HAP-1 (cell line): Measurements from ENCODE around the gene BTBD9.
"Not testable (repeated sequence)": the region's sequence is repeated elsewhere in the genome, so short reads cannot be mapped to it uniquely, and the experiment has no call there.

Source experiments
- DNase-seq, 2 experiments: peaks; one replicate each; pipeline ENCODE4 v3.0.0-alpha.2; 2016 to 2020; ENCODE audit warnings: low spot score in 2 of 2
- H3K27me3 ChIP-seq: fragments of 250-450 bp; sonication (Bioruptor Pico); 2 replicates; pipeline ENCODE4 v1.5.1; 2020; ENCODE audit warnings: low read depth, mild to moderate bottlenecking, moderate library complexity
- H3K36me3 ChIP-seq: fragments of 250-450 bp; sonication (Bioruptor Pico); replicated peaks from 2 replicates; pipeline ENCODE4 v1.5.1; 2020; ENCODE audit warnings: mild to moderate bottlenecking
- H3K4me1 ChIP-seq: fragments of 250-450 bp; sonication (Bioruptor Pico); 2 replicates; pipeline ENCODE4 v1.5.1; 2020; ENCODE audit warnings: mild to moderate bottlenecking
- H3K4me3 ChIP-seq: fragments of 250-450 bp; sonication (Bioruptor Pico); 2 replicates; pipeline ENCODE4 v1.5.1; 2020; ENCODE audit warnings: mild to moderate bottlenecking, moderate library complexity
- H3K9me3 ChIP-seq: fragments of 250-450 bp; sonication (Bioruptor Pico); 2 replicates; pipeline ENCODE4 v1.5.1; 2020; ENCODE audit warnings: mild to moderate bottlenecking, moderate library complexity
- in situ Hi-C: fragments of 300-500 bp; cut with MboI; formaldehyde crosslinking; loops from 3 replicates; pipeline ENCODE4 v1.14.3; 2020; ENCODE audit warnings: low sequenced_read_pairs, inconsistent platforms, mixed read lengths

Gene BTBD9

GRCh38 chr6:38636027-38636426 lies 3.7 kb downstream of the BTBD9 start:
- H3K9me3 ChIP-seq = no peaks in the 10 kb centered on the region
- in situ Hi-C loops = no loop called here
- no peak overlapping the region for H3K4me3 ChIP-seq
- no peak for DNase-seq
- no peaks in the 10 kb centered on the region for H3K36me3 ChIP-seq
- peaks cover 9% of the 10 kb centered on the region for H3K4me1 ChIP-seq
- no peaks in the 10 kb centered on the region for H3K27me3 ChIP-seq

DNA sequence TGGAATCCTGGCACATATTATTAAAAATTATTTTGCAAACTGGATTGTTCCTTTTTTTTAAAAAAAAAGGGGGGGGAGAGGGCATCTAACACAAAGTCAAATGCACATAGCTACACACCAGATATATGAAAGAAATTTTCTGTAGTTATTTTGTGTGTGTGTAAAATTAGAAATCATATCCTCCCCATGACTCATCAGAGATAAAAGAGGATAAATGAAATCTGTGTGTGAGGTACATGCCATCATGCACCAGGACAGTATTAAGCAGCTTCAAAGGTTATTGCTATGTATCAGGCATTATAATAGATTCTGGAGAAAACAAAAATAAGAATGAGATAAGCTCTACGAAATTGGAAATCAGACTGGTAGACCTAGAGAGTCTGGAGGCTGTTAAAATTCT lies 5.2 kb downstream of the BTBD9 start:
- H3K4me1 ChIP-seq = peaks cover 5% of the 10 kb centered on the region
- no peak overlapping the region for H3K4me3 ChIP-seq
- in situ Hi-C loops = no loop called here
- H3K27me3 ChIP-seq = no peaks in the 10 kb centered on the region
- no peaks in the 10 kb centered on the region for H3K9me3 ChIP-seq
- no peaks in the 10 kb centered on the region for H3K36me3 ChIP-seq
- no peak for DNase-seq

DNA sequence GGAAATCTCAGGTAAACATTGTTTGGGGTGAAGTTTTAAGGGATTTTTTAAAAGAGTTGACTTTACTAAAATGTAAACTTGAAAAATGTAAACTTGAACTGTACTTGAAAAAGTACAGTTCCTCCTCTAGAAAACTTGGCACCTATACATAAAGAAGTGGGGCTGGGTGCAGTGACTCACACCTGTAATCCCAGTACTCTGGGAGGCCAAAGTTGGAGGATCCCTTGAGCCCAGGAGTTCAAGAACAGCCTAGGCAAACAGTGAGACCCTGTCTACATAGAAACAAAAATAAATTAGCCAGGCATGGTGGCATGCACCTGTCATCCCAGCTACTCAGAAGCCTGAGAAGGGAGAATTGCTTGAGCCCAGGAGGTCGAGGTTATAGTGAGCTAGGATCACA lies 7.2 kb downstream of the BTBD9 start:
- no peak for DNase-seq
- H3K4me1 ChIP-seq = no peaks in the 10 kb centered on the region
- in situ Hi-C loops = no loop called here
- H3K9me3 ChIP-seq = no peaks in the 10 kb centered on the region
- H3K4me3 ChIP-seq = no peak overlapping the region
- H3K36me3 ChIP-seq = no peaks in the 10 kb centered on the region
- H3K27me3 ChIP-seq = no peaks in the 10 kb centered on the region

- H3K9me3 ChIP-seq = no peaks in the 10 kb centered on the region
- in situ Hi-C loops = no loop called here
These were observed 8.4 kb downstream of the BTBD9 start for GRCh38 chr6:38631186-38631783.

DNA sequence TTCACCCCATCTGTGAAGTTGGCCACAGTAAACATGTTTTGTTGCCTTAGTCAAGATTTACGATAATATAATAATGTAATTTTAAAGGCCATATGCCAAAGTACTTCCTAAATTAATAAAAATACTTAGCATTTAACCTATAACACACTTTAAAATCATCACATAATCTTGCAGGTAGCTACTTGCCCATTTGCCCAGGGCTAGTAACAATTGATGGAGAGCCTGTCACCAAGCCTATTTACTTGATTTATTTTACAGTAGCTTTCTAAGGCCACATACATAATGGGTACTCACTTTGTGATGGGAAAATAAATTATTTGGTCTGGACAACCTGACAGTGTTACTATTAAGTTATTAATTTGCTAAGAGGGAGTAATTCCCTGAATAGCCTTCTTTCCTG lies 14.5 kb downstream of the BTBD9 start:
- Histone ChIP-seq H3K9me3 (no peaks in the 10 kb centered on the region), H3K27me3 (no peaks in the 10 kb centered on the region), H3K4me1 (no peaks in the 10 kb centered on the region), H3K36me3 (no peaks in the 10 kb centered on the region), H3K4me3 (no peak overlapping the region)
- in situ Hi-C loops = no loop called here
- no peak for DNase-seq

More at GRCh38 chr6:38631186-38631783, 8.4 kb downstream of the BTBD9 start:
- no peak for DNase-seq
- no peak overlapping the region for H3K4me3 ChIP-seq
- H3K4me1 ChIP-seq = no peaks in the 10 kb centered on the region
- H3K36me3 ChIP-seq = no peaks in the 10 kb centered on the region
- H3K27me3 ChIP-seq = no peaks in the 10 kb centered on the region

- H3K27me3 ChIP-seq, H3K9me3 ChIP-seq, DNase-seq, H3K4me3 ChIP-seq, in situ Hi-C loops, H3K36me3 ChIP-seq: not testable (repeated sequence)
- peaks cover 11% of the 10 kb centered on the region for H3K4me1 ChIP-seq
These were observed 20.4 kb downstream of the BTBD9 start for GRCh38 chr6:38619342-38619741.

DNA sequence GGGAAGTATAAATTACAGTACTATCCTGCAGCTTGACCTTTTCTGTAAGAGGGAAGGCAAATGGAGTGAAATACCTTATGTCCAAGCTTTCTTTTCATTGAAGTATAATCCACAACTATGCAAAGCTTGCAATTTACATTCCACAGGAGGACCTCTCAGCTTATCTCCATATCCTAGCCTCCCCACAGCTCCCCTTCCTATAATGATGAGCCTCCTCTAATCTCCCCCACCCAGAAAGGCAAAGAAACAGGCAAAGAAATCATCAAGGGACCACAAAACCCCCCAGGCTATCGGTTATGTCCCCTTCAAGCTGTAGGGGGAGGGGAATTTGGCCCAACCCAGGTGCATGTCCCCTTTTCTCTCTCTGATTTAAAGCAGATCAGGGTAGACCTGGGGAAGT lies 21.4 kb downstream of the BTBD9 start:
- H3K27me3 ChIP-seq, H3K36me3 ChIP-seq, H3K4me3 ChIP-seq, in situ Hi-C loops, H3K9me3 ChIP-seq: not testable (repeated sequence)
- peaks cover 11% of the 10 kb centered on the region for H3K4me1 ChIP-seq
- peak; percentile 38 to 52 for DNase-seq

DNA sequence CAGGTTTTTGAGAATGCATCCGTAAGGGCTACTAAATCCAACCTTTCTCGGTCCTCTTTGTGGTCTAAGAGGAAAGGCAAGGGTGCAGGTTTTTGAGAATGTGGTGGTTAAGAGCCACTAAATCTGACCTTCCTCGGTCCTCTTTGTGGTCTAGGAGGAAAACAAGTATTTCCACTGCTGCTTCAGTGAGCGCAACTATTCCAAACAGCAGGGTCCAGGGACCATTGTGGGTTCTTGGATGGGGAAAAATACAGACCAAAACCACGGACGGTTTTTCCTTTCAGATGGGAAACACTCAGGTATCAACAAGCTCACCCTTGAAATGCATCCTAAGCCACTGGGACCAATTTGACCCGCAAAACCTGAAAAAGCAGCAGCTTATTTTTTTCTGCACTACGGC lies 21.9 kb downstream of the BTBD9 start:
- DNase-seq = no peak
- Histone ChIP-seq H3K4me3 (no peak overlapping the region), H3K36me3 (no peaks in the 10 kb centered on the region), H3K4me1 (peaks cover 15% of the 10 kb centered on the region), H3K27me3 (no peaks in the 10 kb centered on the region), H3K9me3 (no peaks in the 10 kb centered on the region)
- in situ Hi-C loops = no loop called here

DNA sequence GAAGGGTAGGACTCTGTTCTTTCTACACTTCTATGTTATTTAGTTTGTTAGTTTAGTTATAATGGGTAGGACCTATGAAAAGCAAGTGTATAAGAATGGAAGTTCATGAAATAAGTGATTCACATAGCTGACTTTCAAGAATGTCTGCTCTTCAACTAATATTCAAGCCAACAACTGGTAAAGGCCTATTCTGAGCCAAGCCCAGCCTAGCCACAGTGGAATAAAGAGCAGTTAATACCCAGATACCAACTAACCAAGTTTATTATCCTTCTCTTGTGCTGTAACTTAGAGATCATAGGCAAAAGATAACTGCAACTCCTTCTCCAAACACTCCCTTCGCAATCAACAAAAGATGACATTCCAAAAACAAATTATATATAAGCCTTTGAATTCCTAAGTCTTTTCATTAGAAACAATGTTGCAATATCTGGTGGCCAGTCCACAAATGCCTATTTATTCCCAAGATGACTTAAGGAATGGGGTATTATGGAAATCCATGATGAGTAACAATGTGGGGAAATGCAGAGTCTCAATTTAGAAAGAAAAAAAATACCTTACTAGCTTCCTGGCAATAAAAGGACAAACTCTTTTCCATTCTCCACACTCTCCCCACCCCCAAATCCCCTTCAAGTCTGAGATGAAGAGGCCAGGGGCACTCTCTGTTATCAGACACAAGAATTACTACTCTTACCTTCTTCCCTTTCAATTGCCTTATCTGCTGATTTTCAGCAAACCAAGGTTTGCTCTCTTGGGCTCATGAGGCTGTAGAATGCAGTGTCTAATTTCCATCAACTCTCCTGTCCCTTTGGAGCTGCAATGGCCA lies 27.4 kb downstream of the BTBD9 start:
- Histone ChIP-seq H3K4me3 (no peak overlapping the region), H3K4me1 (peaks cover 20% of the 10 kb centered on the region), H3K27me3 (no peaks in the 10 kb centered on the region), H3K36me3 (no peaks in the 10 kb centered on the region), H3K9me3 (no peaks in the 10 kb centered on the region)
- in situ Hi-C loops = no loop called here
- DNase-seq = peak; percentile 55 to 86

DNA sequence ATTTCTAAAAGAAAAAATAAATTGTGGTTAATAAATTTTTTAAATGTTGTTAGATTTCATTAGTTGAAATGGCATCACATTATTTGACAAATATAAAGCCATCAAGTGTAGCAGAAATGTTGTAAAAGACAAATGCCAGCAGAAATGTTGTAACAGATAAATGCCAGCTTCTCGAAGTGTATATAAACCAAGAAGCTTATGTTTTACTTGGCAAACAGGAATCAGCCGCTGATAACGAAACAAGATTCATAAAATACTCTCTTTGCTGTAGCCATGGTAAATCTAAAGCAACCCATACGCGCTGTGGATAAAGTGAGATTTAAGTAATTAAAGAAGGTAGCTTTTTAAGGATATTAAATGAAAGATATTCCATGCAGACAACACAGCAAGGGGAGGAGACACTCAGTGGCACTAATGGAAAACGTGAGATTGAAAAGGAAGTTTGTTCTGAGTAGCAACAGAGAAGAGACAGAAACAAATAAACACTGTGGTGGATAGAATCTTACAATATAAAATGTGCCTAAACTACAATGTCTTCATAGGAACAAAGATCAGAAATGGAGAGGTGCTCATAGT lies 29.6 kb downstream of the BTBD9 start:
- Histone ChIP-seq H3K4me3 (no peak overlapping the region), H3K9me3 (no peaks in the 10 kb centered on the region), H3K36me3 (no peaks in the 10 kb centered on the region), H3K27me3 (no peaks in the 10 kb centered on the region), H3K4me1 (peaks cover 20% of the 10 kb centered on the region)
- in situ Hi-C loops = no loop called here
- no peak for DNase-seq

GRCh38 chr6:38604700-38605099 lies 35.0 kb downstream of the BTBD9 start:
- in situ Hi-C loops = no loop called here

DNA sequence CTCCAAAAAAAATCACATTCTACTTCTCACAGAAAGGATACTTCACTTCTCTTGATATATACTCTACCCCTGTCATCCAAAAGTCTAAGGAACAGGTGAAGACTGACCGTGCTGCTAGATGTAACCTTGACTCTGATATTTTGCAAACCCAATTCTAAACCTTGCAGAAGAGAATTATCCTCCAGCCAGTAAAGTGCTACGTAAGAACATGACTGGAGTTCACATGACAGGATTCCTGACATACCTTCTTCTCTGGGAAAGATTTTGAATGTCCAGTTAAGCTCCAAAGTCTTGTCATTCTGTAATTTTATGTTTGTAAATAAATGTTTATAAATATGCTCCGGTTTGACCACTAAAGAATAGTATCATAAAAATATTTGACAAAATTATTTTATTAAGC lies 35.8 kb downstream of the BTBD9 start:
- Histone ChIP-seq H3K4me3 (no peak overlapping the region), H3K4me1 (no peaks in the 10 kb centered on the region; the same call in 1 of the 2 replicates), H3K36me3 (no peaks in the 10 kb centered on the region), H3K27me3 (no peaks in the 10 kb centered on the region), H3K9me3 (no peaks in the 10 kb centered on the region)
- in situ Hi-C loops = no loop called here
- DNase-seq = no peak

More at GRCh38 chr6:38604700-38605099, 35.0 kb downstream of the BTBD9 start:
- Histone ChIP-seq H3K4me3 (no peak overlapping the region), H3K36me3 (no peaks in the 10 kb centered on the region), H3K4me1 (no peaks in the 10 kb centered on the region; the same call in 1 of the 2 replicates), H3K9me3 (no peaks in the 10 kb centered on the region), H3K27me3 (no peaks in the 10 kb centered on the region)
- no peak for DNase-seq

GRCh38 chr6:38603496-38603895 lies 36.2 kb downstream of the BTBD9 start:
- Histone ChIP-seq H3K4me1 (no peaks in the 10 kb centered on the region; the same call in 1 of the 2 replicates), H3K4me3 (no peak overlapping the region), H3K9me3 (no peaks in the 10 kb centered on the region), H3K36me3 (no peaks in the 10 kb centered on the region), H3K27me3 (no peaks in the 10 kb centered on the region)
- no peak for DNase-seq
- in situ Hi-C loops = no loop called here

GRCh38 chr6:38599966-38600550 lies 39.7 kb downstream of the BTBD9 start:
- no peak for DNase-seq
- Histone ChIP-seq H3K4me3 (no peak overlapping the region), H3K4me1 (no peaks in the 10 kb centered on the region), H3K9me3 (no peaks in the 10 kb centered on the region), H3K36me3 (no peaks in the 10 kb centered on the region), H3K27me3 (no peaks in the 10 kb centered on the region)
- in situ Hi-C loops = no loop called here
